Sigmoid colon (tissue), 7 donors: Measurements from ENCODE around the gene SMARCC2. TPM values are rescaled to one million over a fixed set of nuclear protein-coding genes. Genes with fewer than 3 reads are reported as not detected.
A peak's percentile ranks its signal among the peaks of the same experiment; 100 is the strongest.
"Not testable (repeated sequence)": the region's sequence is repeated elsewhere in the genome, so short reads cannot be mapped to it uniquely, and the experiment has no call there.

Experiments
- DNase-seq: peaks from one replicate; pipeline ENCODE4 v3.0.0-alpha.2; 2019
- H3K27ac ChIP-seq, 4 donors: fragments of 200-600 bp; sonication (generic); one replicate each; pipeline ENCODE4 v1.5.1; 2016 to 2019; ENCODE audit warnings: mild to moderate bottlenecking in 1 of 4
- H3K27me3 ChIP-seq, 3 donors: fragments of 200-600 bp; sonication (generic); one replicate each; pipeline ENCODE4 v1.5.1; 2019; ENCODE audit warnings: mild to moderate bottlenecking in 1 of 3
- H3K36me3 ChIP-seq, 4 donors: fragments of 200-600 bp; sonication (generic); one replicate each; pipeline ENCODE4 v1.5.1; 2016 to 2019
- H3K4me1 ChIP-seq, 4 donors: fragments of 200-600 bp; sonication (generic); one replicate each; pipeline ENCODE4 v1.5.1; 2017 to 2019
- H3K4me3 ChIP-seq, 4 donors: fragments of 200-600 bp; sonication (generic); one replicate each; pipeline ENCODE4 v1.5.1; 2017 to 2019; ENCODE audit warnings: mild to moderate bottlenecking in 2 of 4, moderate library complexity in 1 of 4
- H3K9me3 ChIP-seq, 4 donors: fragments of 200-600 bp in 3 of 4; sonication (generic) in 3 of 4; one replicate each; pipeline versions ENCODE4 v1.5.1 to v1.6.1; 2013 to 2019
- CTCF ChIP-seq, 4 experiments: fragments of 450-650 bp in 3 of 4; fragments of 200-600 bp in 1 of 4; IDR thresholded peaks; one replicate each; pipeline ENCODE4 v1.5.1; 2016 to 2019; ENCODE audit warnings: antibody characterized with exemption in 4 of 4, mild to moderate bottlenecking in 3 of 4, moderate library complexity in 2 of 4
- EP300 ChIP-seq, 4 donors: sonication (generic); formaldehyde crosslinking; IDR thresholded peaks; one replicate each; pipeline ENCODE4 v1.6.1; 2017; ENCODE audit warnings: antibody characterized with exemption in 4 of 4
- POLR2A ChIP-seq, 2 donors: fragments of 450-650 bp; IDR thresholded peaks; one replicate each; pipeline ENCODE4 v1.6.1; 2016; ENCODE audit warnings: antibody characterized with exemption in 2 of 2, mild to moderate bottlenecking in 2 of 2, moderate library complexity in 2 of 2
- POLR2AphosphoS5 ChIP-seq, 4 donors: sonication (generic); formaldehyde crosslinking; IDR thresholded peaks; one replicate each; pipeline ENCODE4 v1.6.1; 2017; ENCODE audit warnings: antibody characterized with exemption in 4 of 4
- WGBS, 2 donors: extraction: QIAGEN DNeasy Blood & Tissue Kit; methylation state at CpG; one replicate each; pipeline ENCODE4 v1.1.7; 2013; 5-methylcytosine and 5-hydroxymethylcytosine counted together
- intact Hi-C: fragments of 100-400 bp; cut with DNase I; formaldehyde crosslinking; loops from one replicate; pipeline ENCODE4 v1.15.1; 2023
- polyA plus RNA-seq, 3 donors: library from polyadenylated mRNA; stranded (reverse); fragments of 200-250 nt; gene quantifications; one replicate each; pipeline ENCODE4 v1.2.3, GENCODE V29; 2013
- total RNA-seq, 4 donors: library from RNA; depleted of rRNA; stranded (reverse); fragments of >200 nt; gene quantifications; one replicate each; pipeline ENCODE4 v1.1.0, GENCODE V29; 2016
- donor health status: healthy with polysubstance abuse.
- donor health status: Bipolar disorder and iron deficiency.
- donor health status: healthy.

Gene SMARCC2
- total and polyA plus RNA-seq, 7 donors: 18.0 to 135 (median 55.7) TPM

- TF ChIP-seq POLR2A (IDR thresholded peaks at IDR 0.05) (peak; percentile 50 to 69), POLR2AphosphoS5 (IDR thresholded peaks at IDR 0.05) (peak; percentile 13 to 56 (median 43)), EP300 (IDR thresholded peaks at IDR 0.05) (no peak), CTCF (IDR thresholded peaks at IDR 0.05) (peak in 3 of 4 experiments; percentile 74 to 95 (median 91))
- peaks cover 29 to 31% (median 31%) of the 10 kb centered on the region in 4 donors for H3K36me3 ChIP-seq
- peaks cover 0 to 58% (median 43%) of the 10 kb centered on the region in 4 donors for H3K4me1 ChIP-seq
- intact Hi-C loops: loop anchor here (1.0 to 2.0 kb wide), 3 partner anchors 32 to 65 kb away; partner anchors contain the start of genes SMARCC2 and ZC3H10
- H3K4me3 ChIP-seq: peak overlapping the region; percentile 61 to 99 (median 78)
- WGBS, 2 donors: 2 to 5% methylated on average over 45 of the region's 45 CpGs
- H3K27me3 ChIP-seq: no peaks in the 10 kb centered on the region
- peak overlapping the region; percentile 93 to 99 (median 94) for H3K27ac ChIP-seq
- H3K9me3 ChIP-seq: no peaks in the 10 kb centered on the region
- peak; percentile 94 for DNase-seq
Measured at GRCh38 chr12:56157201-56158028, 31.9 kb downstream of the SMARCC2 start.

DNA sequence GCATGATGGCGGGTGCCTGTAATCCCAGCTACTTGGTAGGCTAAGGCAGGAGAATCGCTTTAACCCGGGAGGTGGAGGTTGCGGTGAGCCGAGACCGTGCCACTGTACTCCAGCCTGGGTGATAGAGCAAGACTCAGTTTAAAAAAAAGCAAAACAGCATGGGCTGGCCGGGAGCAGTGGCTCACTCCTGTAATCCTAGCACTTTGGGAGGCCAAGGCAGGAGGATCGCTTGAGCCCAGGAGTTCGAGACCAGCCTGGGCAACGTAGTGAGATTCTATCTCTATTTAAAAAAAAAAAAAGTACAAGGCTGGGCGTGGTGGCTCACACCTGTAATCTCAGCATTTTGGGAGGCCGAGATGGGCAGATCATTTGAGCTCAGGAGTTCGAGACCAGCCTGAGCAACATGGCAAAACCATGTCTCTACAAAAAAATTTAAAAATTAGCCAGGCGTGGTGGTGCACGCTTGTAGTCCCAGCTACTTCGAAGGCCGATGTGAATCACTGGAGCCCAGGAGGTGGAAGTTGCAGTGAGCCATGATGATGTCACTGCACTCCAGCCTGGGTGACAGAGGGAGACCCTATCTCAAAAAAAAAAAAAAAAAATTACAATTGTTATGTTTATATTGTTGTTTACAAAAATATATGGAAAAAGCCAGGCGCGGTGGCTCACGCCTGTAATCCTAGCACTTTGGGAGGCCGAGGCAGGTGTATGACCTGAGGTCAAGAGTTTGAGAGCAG, 32.7 kb downstream of the SMARCC2 start:
- H3K27me3 ChIP-seq, intact Hi-C loops, H3K9me3 ChIP-seq, DNase-seq: not testable (repeated sequence)
- H3K36me3 ChIP-seq: peaks cover 23% of the 10 kb centered on the region in 4 donors
- 83 to 89% methylated on average over 21 of the region's 21 CpGs for WGBS, 2 donors
- peak overlapping the region; percentile 93 to 99 (median 94) for H3K27ac ChIP-seq
- H3K4me3 ChIP-seq: peak overlapping the region; percentile 61 to 99 (median 78)
- peaks cover 0 to 54% (median 39%) of the 10 kb centered on the region in 4 donors for H3K4me1 ChIP-seq

- peaks cover 10% of the 10 kb centered on the region in 4 donors for H3K36me3 ChIP-seq
- peaks cover 0 to 49% (median 36%) of the 10 kb centered on the region in 4 donors for H3K4me1 ChIP-seq
- no peak for TF ChIP-seq POLR2AphosphoS5 (IDR thresholded peaks at IDR 0.05)
- TF ChIP-seq CTCF (IDR thresholded peaks at IDR 0.05): no peak
- TF ChIP-seq POLR2A (IDR thresholded peaks at IDR 0.05): no peak
- no peak for TF ChIP-seq EP300 (IDR thresholded peaks at IDR 0.05)
- no peak overlapping the region for H3K27ac ChIP-seq
- WGBS, 2 donors: 85 to 94% methylated on average over 11 of the region's 11 CpGs
- H3K27me3 ChIP-seq: no peaks in the 10 kb centered on the region
- H3K9me3 ChIP-seq: no peaks in the 10 kb centered on the region
- DNase-seq: no peak
- no peak overlapping the region for H3K4me3 ChIP-seq
- intact Hi-C loops: no loop called here
Measured at GRCh38 chr12:56155256-56155845, 33.9 kb downstream of the SMARCC2 start.

DNA sequence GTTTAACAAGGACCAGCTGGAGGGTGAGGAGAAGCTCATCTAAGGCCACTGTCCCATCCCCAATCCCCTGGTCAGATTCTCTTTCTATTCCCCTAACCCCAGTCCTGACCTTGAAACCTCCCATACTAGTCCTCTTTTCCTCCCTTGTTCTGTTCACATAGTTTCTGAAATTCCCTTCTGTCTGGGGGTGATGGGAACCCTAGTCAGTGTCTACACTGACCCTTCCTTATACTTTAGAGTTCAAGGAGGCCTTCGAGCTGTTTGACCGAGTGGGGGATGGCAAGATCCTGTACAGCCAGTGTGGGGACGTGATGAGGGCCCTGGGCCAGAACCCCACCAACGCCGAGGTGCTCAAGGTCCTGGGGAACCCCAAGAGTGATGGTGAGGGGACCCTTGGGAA, 34.5 kb downstream of the SMARCC2 start:
- WGBS, 2 donors: 94 to 95% methylated on average over 5 of the region's 5 CpGs
- Histone ChIP-seq H3K9me3 (no peaks in the 10 kb centered on the region), H3K36me3 (peaks cover 5% of the 10 kb centered on the region in 4 donors), H3K4me1 (peaks cover 0 to 44% (median 31%) of the 10 kb centered on the region in 4 donors), H3K27me3 (no peaks in the 10 kb centered on the region), H3K4me3 (no peak overlapping the region), H3K27ac (no peak overlapping the region)
- intact Hi-C loops: no loop called here
- no peak for TF ChIP-seq CTCF (IDR thresholded peaks at IDR 0.05)
- no peak for TF ChIP-seq POLR2A (IDR thresholded peaks at IDR 0.05)
- TF ChIP-seq EP300 (IDR thresholded peaks at IDR 0.05): no peak
- TF ChIP-seq POLR2AphosphoS5 (IDR thresholded peaks at IDR 0.05): no peak
- DNase-seq: no peak
